Erythroblast (primary cell): Measurements from ENCODE around the gene CD38.

Source experiments
- GATA1 ChIP-seq: IDR thresholded peaks from 2 replicates; pipeline ENCODE4 v1.6.1; 2011; ENCODE audit warnings: low read depth, mild to moderate bottlenecking, control low read depth, low read length, moderate library complexity
- POLR2A ChIP-seq: IDR thresholded peaks from 2 replicates; pipeline ENCODE4 v1.6.1; 2011; ENCODE audit warnings: mild to moderate bottlenecking, low read length

DNA sequence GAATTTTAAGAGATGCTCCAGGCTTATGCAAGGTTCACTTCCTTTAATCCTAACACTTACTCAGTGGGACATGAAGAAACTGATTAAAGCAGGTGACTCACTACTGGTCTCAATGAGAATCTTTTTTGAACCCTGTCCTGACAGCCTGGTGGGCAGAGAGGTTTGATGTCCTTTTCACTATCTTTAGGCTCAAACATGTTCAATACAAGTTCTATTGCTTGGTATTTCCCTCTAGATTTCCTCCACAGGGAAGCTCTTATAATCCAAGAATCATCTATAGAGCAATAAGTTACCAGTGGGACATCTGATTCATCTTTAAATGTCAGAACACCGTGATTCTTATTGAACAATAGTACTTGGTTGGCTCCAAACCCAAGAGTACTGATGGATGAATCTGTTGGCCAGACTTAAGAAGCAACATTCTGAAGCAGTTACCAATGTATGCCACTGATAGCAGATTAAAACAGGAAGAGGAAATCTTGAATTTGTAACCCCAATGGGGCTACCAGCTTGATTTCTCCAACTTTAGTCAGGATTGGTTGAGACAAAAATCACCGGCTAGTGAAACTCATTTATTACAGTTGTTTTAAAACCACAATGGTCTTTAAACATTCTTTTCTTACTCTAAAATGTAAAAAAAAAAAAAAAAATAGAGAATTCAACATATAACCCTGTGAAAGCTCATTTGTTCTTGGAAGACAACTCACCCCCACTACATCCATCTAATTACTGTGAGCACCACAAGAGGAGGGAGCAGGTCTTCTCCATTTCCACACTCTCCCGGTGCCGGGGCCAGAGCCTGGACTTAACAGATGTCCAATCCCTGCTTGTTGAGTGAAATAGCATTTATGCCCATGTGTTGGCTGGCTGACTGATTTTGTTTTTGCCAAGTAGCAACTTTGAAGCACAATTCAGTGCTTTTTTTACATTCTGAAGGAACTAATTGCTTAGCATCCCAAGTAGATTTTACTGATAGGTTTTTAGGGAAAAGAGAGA lies 117.1 kb downstream of the CD38 start:
- TF ChIP-seq POLR2A, result no peak
- no peak for TF ChIP-seq GATA1
